H1 (cell line): ENCODE measurements around the gene IFNL2. TPM values are rescaled to one million over a fixed set of nuclear protein-coding genes. Genes with fewer than 3 reads are reported as not detected.
A peak's percentile ranks its signal among the peaks of the same experiment; 100 is the strongest.

ENCODE experiments used
- CTCF ChIA-PET: fragments of 300-600 bp; sonication (Branson Sonifier 250); formaldehyde crosslinking; loops from one replicate; lab custom pipeline; 2021; ENCODE audit not compliant: partially characterized antibody; lab: Charles Lee
- POLR2A ChIA-PET: fragments of 300-600 bp; sonication (Branson Sonifier 250); formaldehyde crosslinking; loops from one replicate; lab custom pipeline; 2021; ENCODE audit warnings: inconsistent platforms; ENCODE audit not compliant: partially characterized antibody; lab: Charles Lee
- DNase-seq, 2 experiments: peaks; one replicate each; pipeline versions ENCODE4 v3.0.0 to v3.0.0-alpha.2; 2010 to 2022; ENCODE audit warnings: low spot score in 2 of 2, low read depth in 1 of 2, mixed read lengths in 1 of 2
- FAIRE-seq: peaks from 2 replicates; lab custom pipeline; 2011; peaks lifted over from hg19 to GRCh38; lab: Jason Lieb, UNC
- H2AFZ ChIP-seq: 2 replicates; pipeline ENCODE4 v1.8.1; 2012; ENCODE audit warnings: low read length, inconsistent platforms
- H2AK5ac ChIP-seq: 2 replicates; pipeline ENCODE4 v1.6.1; 2013; ENCODE audit warnings: low read depth, low read length
- H2BK120ac ChIP-seq: replicated peaks from 2 replicates; pipeline ENCODE3; 2013; ENCODE audit warnings: low read depth, low read length, inconsistent platforms
- H2BK12ac ChIP-seq: 2 replicates; pipeline ENCODE4 v1.6.1; 2013; ENCODE audit warnings: low read depth, low read length
- H2BK15ac ChIP-seq: 2 replicates; pipeline ENCODE4 v1.6.1; 2013; ENCODE audit warnings: low read length
- H2BK20ac ChIP-seq: 2 replicates; pipeline ENCODE4 v1.6.1; 2013; ENCODE audit warnings: low read length
- H2BK5ac ChIP-seq: 2 replicates; pipeline ENCODE4 v1.6.1; 2013; ENCODE audit warnings: low read depth, low read length
- H3K14ac ChIP-seq: 2 replicates; pipeline ENCODE4 v1.6.1; 2013; ENCODE audit warnings: inconsistent platforms; ENCODE audit not compliant: insufficient read length
- H3K18ac ChIP-seq: 2 replicates; pipeline ENCODE4 v1.6.1; 2013; ENCODE audit warnings: low read length; ENCODE audit errors: extremely low read depth
- H3K23ac ChIP-seq: 2 replicates; pipeline ENCODE4 v1.6.1; 2013; ENCODE audit warnings: inconsistent platforms; ENCODE audit not compliant: insufficient read length
- H3K23me2 ChIP-seq: 2 replicates; pipeline ENCODE4 v1.6.1; 2013; ENCODE audit warnings: low read depth, low read length
- H3K27ac ChIP-seq: 2 replicates; pipeline ENCODE4 v1.6.1; 2011; ENCODE audit warnings: low read depth, low read length, inconsistent platforms
- H3K27me3 ChIP-seq, 4 experiments: replicated peaks in 1 of 4; 1 replicate in 1 of 4; 2 replicates in 3 of 4; pipeline versions ENCODE4 v1.6.1 to v1.8.1; 2011 to 2013; ENCODE audit warnings: low read length in 3 of 4, mild to moderate bottlenecking in 3 of 4, inconsistent platforms in 2 of 4, mixed read lengths in 2 of 4, moderate library complexity in 1 of 4; ENCODE audit not compliant: control insufficient read depth in 3 of 4, insufficient read depth in 3 of 4; ENCODE audit errors: extremely low read depth in 1 of 4
- H3K36me3 ChIP-seq, 4 experiments: 2 replicates each; pipeline versions ENCODE4 v1.6.1 to v1.8.1; 2011 to 2013; ENCODE audit warnings: mild to moderate bottlenecking in 4 of 4, low read length in 3 of 4, moderate library complexity in 2 of 4, control low read depth in 1 of 4, inconsistent platforms in 1 of 4; ENCODE audit not compliant: insufficient read depth in 4 of 4, control insufficient read depth in 2 of 4
- H3K4ac ChIP-seq: replicated peaks from 2 replicates; pipeline ENCODE3; 2013; ENCODE audit warnings: low read length, low read depth, mixed read lengths, inconsistent platforms; ENCODE audit not compliant: insufficient read length
- H3K4me1 ChIP-seq, 4 experiments: replicated peaks in 1 of 4; 1 replicate in 1 of 4; 2 replicates in 3 of 4; pipeline versions ENCODE4 v1.6.1 to v1.8.1; 2011 to 2013; ENCODE audit warnings: low read length in 3 of 4, inconsistent platforms in 2 of 4, mixed read lengths in 1 of 4; ENCODE audit not compliant: insufficient read depth in 4 of 4, control insufficient read depth in 3 of 4
- H3K4me2 ChIP-seq, 2 experiments: 2 replicates each; pipeline versions ENCODE4 v1.6.1 to v1.8.1; 2011 to 2013; ENCODE audit warnings: low read depth in 2 of 2, low read length in 2 of 2, control low read depth in 1 of 2, inconsistent platforms in 1 of 2, mild to moderate bottlenecking in 1 of 2; ENCODE audit not compliant: insufficient read depth in 1 of 2
- H3K4me3 ChIP-seq, 4 experiments: fragments of 200-600, 300-600 bp in 1 of 4; sonication (generic), shearing (Covaris generic), sonication (Bioruptor Twin) in 1 of 4; 2 replicates each; pipeline versions ENCODE4 v1.5.1 to v1.8.1; 2011 to 2016; ENCODE audit warnings: low read length in 4 of 4, low read depth in 3 of 4, control low read depth in 2 of 4, inconsistent platforms in 2 of 4, mild to moderate bottlenecking in 2 of 4, mixed read lengths in 1 of 4, moderate library complexity in 1 of 4; ENCODE audit not compliant: insufficient read depth in 2 of 4; ENCODE audit errors: extremely low read depth in 1 of 4
- H3K56ac ChIP-seq: replicated peaks from 2 replicates; pipeline ENCODE3; 2013; ENCODE audit warnings: low read depth, mild to moderate bottlenecking, mixed read lengths, low read length, inconsistent platforms; ENCODE audit not compliant: insufficient read length
- H3K79me1 ChIP-seq: 2 replicates; pipeline ENCODE4 v1.6.1; 2013; ENCODE audit warnings: low read depth, low read length, control low read depth
- H3K79me2 ChIP-seq, 2 experiments: 2 replicates each; pipeline versions ENCODE4 v1.6.1 to v1.8.1; 2012 to 2013; ENCODE audit warnings: low read length in 2 of 2, mild to moderate bottlenecking in 2 of 2, inconsistent platforms in 1 of 2; ENCODE audit not compliant: insufficient read depth in 2 of 2, control insufficient read depth in 1 of 2
- H3K9ac ChIP-seq, 4 experiments: replicated peaks in 1 of 4; 1 replicate in 1 of 4; 2 replicates in 3 of 4; pipeline versions ENCODE4 v1.6.1 to v1.8.1; 2011 to 2013; ENCODE audit warnings: low read depth in 3 of 4, low read length in 3 of 4, control low read depth in 2 of 4, mild to moderate bottlenecking in 2 of 4, moderate library complexity in 2 of 4, inconsistent platforms in 1 of 4; ENCODE audit errors: extremely low read depth in 1 of 4
- H3K9me3 ChIP-seq, 2 experiments: 2 replicates each; pipeline versions ENCODE4 v1.6.1 to v1.8.1; 2012 to 2013; ENCODE audit warnings: mild to moderate bottlenecking in 2 of 2, moderate library complexity in 2 of 2, control low read depth in 1 of 2, inconsistent platforms in 1 of 2, low read depth in 1 of 2, low read length in 1 of 2, mixed read lengths in 1 of 2; ENCODE audit not compliant: insufficient read depth in 2 of 2
- H4K20me1 ChIP-seq, 2 experiments: replicated peaks in 1 of 2; 2 replicates each; pipeline versions ENCODE3 to v1.8.1; 2011 to 2013; ENCODE audit warnings: inconsistent platforms in 2 of 2, low read length in 2 of 2, mild to moderate bottlenecking in 1 of 2; ENCODE audit not compliant: insufficient read depth in 2 of 2, control insufficient read depth in 1 of 2
- H4K5ac ChIP-seq: 2 replicates; pipeline ENCODE4 v1.6.1; 2013; ENCODE audit warnings: low read length, low read depth, mixed read lengths, inconsistent platforms; ENCODE audit not compliant: insufficient read length
- H4K8ac ChIP-seq: 2 replicates; pipeline ENCODE4 v1.8.0; 2013; ENCODE audit warnings: mild to moderate bottlenecking, moderate library complexity, low read length, inconsistent platforms; ENCODE audit not compliant: insufficient read depth; ENCODE audit errors: extremely low read depth
- H4K91ac ChIP-seq: replicated peaks from 2 replicates; pipeline ENCODE3; 2013; ENCODE audit warnings: low read length, mixed read lengths, inconsistent platforms; ENCODE audit not compliant: insufficient read length
- EZH2 ChIP-seq: fragments of 200-600 bp; sonication (generic); IDR thresholded peaks from 2 replicates; pipeline ENCODE4 v1.7.1; 2012; ENCODE audit warnings: low read depth, mild to moderate bottlenecking, moderate library complexity, low read length, inconsistent platforms; ENCODE audit not compliant: severe bottlenecking
- GABPA ChIP-seq: IDR thresholded peaks from 2 replicates; pipeline ENCODE4 v1.6.1; 2011; ENCODE audit warnings: mild to moderate bottlenecking, low read length, moderate library complexity, borderline replicate concordance; ENCODE audit not compliant: insufficient read depth
- KDM4A ChIP-seq: IDR thresholded peaks from one replicate; pipeline ENCODE4 v1.7.1; 2012; ENCODE audit warnings: low read depth, mild to moderate bottlenecking, moderate library complexity, low read length, inconsistent platforms; ENCODE audit not compliant: severe bottlenecking
- PHF8 ChIP-seq: fragments of 200-600 bp; sonication (generic); conservative IDR thresholded peaks from 2 replicates; pipeline ENCODE4 v1.7.1; 2012; ENCODE audit warnings: low read depth, mild to moderate bottlenecking, inconsistent platforms, low read length, moderate library complexity
- RBBP5 ChIP-seq: IDR thresholded peaks from 2 replicates; pipeline ENCODE4 v1.7.1; 2012; ENCODE audit warnings: low read depth, mild to moderate bottlenecking, inconsistent platforms, low read length, moderate library complexity, borderline replicate concordance
- RFX5 ChIP-seq: IDR thresholded peaks from 2 replicates; pipeline ENCODE4 v1.6.1; 2011; ENCODE audit warnings: low read depth, low read length, improper control_type of control experiment, borderline replicate concordance
- SIN3A ChIP-seq, 2 experiments: IDR thresholded peaks in 1 of 2; conservative IDR thresholded peaks in 1 of 2; 2 replicates each; pipeline ENCODE4 v1.6.1; 2011 to 2012; ENCODE audit warnings: low read length in 2 of 2, improper control_type of control experiment in 1 of 2, low read depth in 1 of 2, mild to moderate bottlenecking in 1 of 2
- TAF7 ChIP-seq: optimal IDR thresholded peaks from 2 replicates; pipeline ENCODE3; 2011; ENCODE audit warnings: low read depth, mild to moderate bottlenecking, inconsistent platforms, low read length, moderate library complexity, borderline replicate concordance
- WGBS, 2 experiments: shearing (Covaris generic) in 1 of 2; methylation state at CpG; one replicate each; pipeline versions ENCODE4 v1.1.6 to v1.1.7; 2013 to 2015; ENCODE audit warnings: low lambda C conversion rate in 2 of 2, mixed read lengths in 2 of 2, inconsistent platforms in 1 of 2, low coverage in 1 of 2, missing lambda C conversion rate in 1 of 2; ENCODE audit not compliant: insufficient replicate concordance in 2 of 2, insufficient coverage in 1 of 2, insufficient read length in 1 of 2; ENCODE audit errors: extremely low coverage in 1 of 2, missing lambda C conversion rate in 1 of 2; 5-methylcytosine and 5-hydroxymethylcytosine counted together
- polyA plus RNA-seq, 7 experiments: library from polyadenylated mRNA; depleted of rRNA in 3 of 7; stranded (reverse) in 5 of 7; unstranded in 2 of 7; fragments of >200 nt in 5 of 7; fragments of 200-250 nt in 2 of 7; gene quantifications; 1 replicate in 5 of 7; 2 replicates in 1 of 7; 4 replicates in 1 of 7; pipeline versions ENCODE4 v1.2.1 to v1.2.3, GENCODE V29; 2011 to 2013; ENCODE audit warnings: missing spikeins in 2 of 7, mixed read lengths in 2 of 7
- total RNA-seq: library from RNA; stranded (reverse); fragmentation: NEBNext Ultra II Directional; extraction: Animal tissue kit (Norgen Biotek cat#: 25700); gene quantifications from 2 replicates; pipeline ENCODE4 v1.2.1, GENCODE V29; 2021

Gene IFNL2
- total and polyA plus RNA-seq, 2 of the 8 experiments (the other 6 are each of a cell fraction or from before 2014, with no cell fraction given) = not detected

GRCh38 chr19:39307046-39307821 is 39.0 kb downstream of the IFNL2 start:
- Histone ChIP-seq H3K79me2 (no peaks in the 10 kb centered on the region), H3K56ac (no peak overlapping the region), H2BK20ac (no peak overlapping the region), H3K18ac (no peak overlapping the region; the same call in 1 of the 2 replicates), H2AK5ac (no peak overlapping the region), H3K4me3 (peak overlapping the region; percentile 40 to 75 (median 64)), H3K27me3 (peaks cover 0 to 29% (median 9%) of the 10 kb centered on the region in 4 experiments; a peak in 4 of 7 replicates), H2BK120ac (no peak overlapping the region), H3K14ac (no peak overlapping the region), H3K9me3 (no peaks in the 10 kb centered on the region), H3K27ac (no peak overlapping the region), H3K36me3 (no peaks in the 10 kb centered on the region), H4K8ac (peak overlapping the region; percentile 88; the same call in 1 of the 2 replicates), H3K4me2 (peak overlapping the region; percentile 57 to 87), H2BK5ac (0 out of 2 replicates have a peak overlapping the region, but pooled peaks have one; percentile 28), H3K4me1 (peaks cover 1 to 14% (median 12%) of the 10 kb centered on the region in 4 experiments; a peak in 6 of 7 replicates), H4K20me1 (no peaks in the 10 kb centered on the region), H2BK15ac (no peak overlapping the region), H3K23me2 (peaks cover 12% of the 10 kb centered on the region; the same call in 1 of the 2 replicates), H3K79me1 (no peaks in the 10 kb centered on the region), H2BK12ac (no peak overlapping the region), H3K9ac (peak overlapping the region in 1 of 4 experiments; percentile 58; a peak in 1 of 7 replicates), H3K23ac (no peak overlapping the region), H2AFZ (peak overlapping the region; percentile 28; the same call in 1 of the 2 replicates), H4K91ac (no peak overlapping the region), H4K5ac (no peak overlapping the region), H3K4ac (no peak overlapping the region)
- DNase-seq = peak in 1 of 2 experiments; percentile 89
- CTCF ChIA-PET = interaction anchor here (0.7 to 1.0 kb wide), 2 partner anchors 20 to 21 kb away, joined by 3 to 4 read pairs; no protein-coding TSS in a partner anchor
- WGBS, 2 experiments = 1% methylated on average over 33 of the region's 71 CpGs; no CpG with 5 or more reads in 1 of the 2 experiments
- POLR2A ChIA-PET = interaction anchor here (0.6 kb wide), 1 partner anchor 34 kb away, joined by 3 read pairs; no protein-coding TSS in a partner anchor
- no peak for FAIRE-seq
- TF ChIP-seq RFX5 = no peak
- peak; percentile 30 to 64; a peak in 2 of 4 replicates for TF ChIP-seq SIN3A (conservative IDR thresholded peaks at IDR 0.05 in 1 of 2, IDR thresholded peaks at IDR 0.05 in 1 of 2; ENCODE audit: low read depth in 1 of 2, low read length in 2 of 2)
- peak; percentile 10 for TF ChIP-seq KDM4A
- TF ChIP-seq RBBP5 = peak; percentile 20; the same call in 1 of the 2 replicates
- TF ChIP-seq EZH2 = no peak
- peak; percentile 18; the same call in 1 of the 2 replicates for TF ChIP-seq GABPA
- TF ChIP-seq PHF8 = peak; percentile 18; the same call in 1 of the 2 replicates
- TF ChIP-seq TAF7 = peak; percentile 30
